Breast epithelium (tissue), 4 donors: ENCODE measurements around the gene SMCR8. TPM values are rescaled to one million over a fixed set of nuclear protein-coding genes. Genes with fewer than 3 reads are reported as not detected.
A peak's percentile ranks its signal among the peaks of the same experiment; 100 is the strongest.
"Not testable (repeated sequence)": the region's sequence is repeated elsewhere in the genome, so short reads cannot be mapped to it uniquely, and the experiment has no call there.

Experiments
- DNase-seq, 2 donors: peaks; one replicate each; pipeline ENCODE4 v3.0.0-alpha.2; 2019; ENCODE audit warnings: low spot score in 2 of 2
- H3K27ac ChIP-seq, 2 donors: fragments of 200-600 bp; sonication (generic) in 1 of 2; one replicate each; pipeline ENCODE4 v1.5.1; 2016 to 2019; ENCODE audit warnings: mild to moderate bottlenecking in 1 of 2
- H3K27me3 ChIP-seq, 2 donors: fragments of 200-600 bp; sonication (generic) in 1 of 2; one replicate each; pipeline versions ENCODE4 v1.5.1 to v1.6.0; 2017 to 2019; ENCODE audit warnings: control low read depth in 1 of 2, mild to moderate bottlenecking in 1 of 2
- H3K36me3 ChIP-seq: fragments of 200-600 bp; one replicate; pipeline ENCODE4 v1.5.1; 2019
- H3K4me1 ChIP-seq, 2 donors: fragments of 200-600 bp; sonication (generic); one replicate each; pipeline ENCODE4 v1.5.1; 2016 to 2019; ENCODE audit warnings: control low read depth in 1 of 2
- H3K4me3 ChIP-seq, 3 donors: fragments of 200-600 bp; sonication (generic); 1 replicate in 2 of 3; 2 replicates in 1 of 3; pipeline ENCODE4 v1.5.1; 2016 to 2019; ENCODE audit warnings: mild to moderate bottlenecking in 3 of 3, moderate library complexity in 2 of 3
- H3K9me3 ChIP-seq, 2 donors: fragments of 200-600 bp; sonication (generic) in 1 of 2; one replicate each; pipeline ENCODE4 v1.5.1; 2016 to 2019; ENCODE audit warnings: control low read depth in 1 of 2
- CTCF ChIP-seq, 3 donors: fragments of 450-650 bp; IDR thresholded peaks; one replicate each; pipeline ENCODE4 v1.5.1; 2016 to 2017; ENCODE audit warnings: antibody characterized with exemption in 3 of 3, mild to moderate bottlenecking in 3 of 3, moderate library complexity in 3 of 3
- POLR2A ChIP-seq: fragments of 450-650 bp; IDR thresholded peaks from one replicate; pipeline ENCODE4 v1.6.1; 2016; ENCODE audit warnings: antibody characterized with exemption, mild to moderate bottlenecking, moderate library complexity
- POLR2AphosphoS5 ChIP-seq, 3 donors: sonication (generic); formaldehyde crosslinking; IDR thresholded peaks; one replicate each; pipeline ENCODE4 v1.6.1; 2017; ENCODE audit warnings: antibody characterized with exemption in 3 of 3
- intact Hi-C: fragments of 100-400 bp; cut with DNase I; formaldehyde crosslinking; loops from one replicate; pipeline ENCODE4 v1.15.1; 2023; ENCODE audit warnings: low total_unique reads
- total RNA-seq, 3 donors: library from RNA; depleted of rRNA; stranded (reverse); fragments of >200 nt; gene quantifications; one replicate each; pipeline ENCODE4 v1.1.0, GENCODE V29; 2016

The SMCR8 gene
- total RNA-seq, 3 donors from 2014 or later = 16.4 to 20.9 (median 16.8) TPM

GRCh38 chr17:18285296-18285695 is 29.8 kb upstream of the SMCR8 start:
- Histone ChIP-seq H3K4me3 (no peak overlapping the region), H3K9me3 (no peaks in the 10 kb centered on the region), H3K4me1 (no peaks in the 10 kb centered on the region), H3K27ac (no peak overlapping the region), H3K27me3 (no peaks in the 10 kb centered on the region), H3K36me3 (peaks cover 7% of the 10 kb centered on the region)
- TF ChIP-seq POLR2AphosphoS5 (IDR thresholded peaks at IDR 0.05) (no peak), POLR2A (no peak), CTCF (IDR thresholded peaks at IDR 0.05) (no peak)
- no peak for DNase-seq
- intact Hi-C loops = no loop called here

- H3K36me3 ChIP-seq = peaks cover 12% of the 10 kb centered on the region
- no peaks in the 10 kb centered on the region for H3K4me1 ChIP-seq
- H3K4me3 ChIP-seq = no peak overlapping the region
- no peaks in the 10 kb centered on the region for H3K9me3 ChIP-seq
- intact Hi-C loops = no loop called here
- no peak for TF ChIP-seq CTCF (IDR thresholded peaks at IDR 0.05)
- TF ChIP-seq POLR2A = no peak
- no peak for TF ChIP-seq POLR2AphosphoS5 (IDR thresholded peaks at IDR 0.05)
- H3K27me3 ChIP-seq = no peaks in the 10 kb centered on the region
- DNase-seq = no peak
- peak overlapping the region in 1 of 2 donors; percentile 58 for H3K27ac ChIP-seq
These were observed 23.2 kb upstream of the SMCR8 start for GRCh38 chr17:18291718-18292540.

- H3K27me3 ChIP-seq, H3K4me1 ChIP-seq, H3K9me3 ChIP-seq, intact Hi-C loops, H3K36me3 ChIP-seq, DNase-seq, H3K27ac ChIP-seq, H3K4me3 ChIP-seq: not testable (repeated sequence)
These were observed 17.0 kb upstream of the SMCR8 start for GRCh38 chr17:18298061-18298460.

- peaks cover 5% of the 10 kb centered on the region for H3K36me3 ChIP-seq
- intact Hi-C loops = no loop called here
- H3K4me3 ChIP-seq = no peak overlapping the region
- no peak for TF ChIP-seq POLR2A
- no peak for TF ChIP-seq POLR2AphosphoS5 (IDR thresholded peaks at IDR 0.05)
- no peak for TF ChIP-seq CTCF (IDR thresholded peaks at IDR 0.05)
- no peak overlapping the region for H3K27ac ChIP-seq
- H3K9me3 ChIP-seq = no peaks in the 10 kb centered on the region
- no peak for DNase-seq
- no peaks in the 10 kb centered on the region for H3K27me3 ChIP-seq
- no peaks in the 10 kb centered on the region for H3K4me1 ChIP-seq
These were observed 14.2 kb upstream of the SMCR8 start for GRCh38 chr17:18300725-18301480.

- DNase-seq, intact Hi-C loops, H3K4me3 ChIP-seq, H3K9me3 ChIP-seq, H3K4me1 ChIP-seq, H3K27me3 ChIP-seq, H3K27ac ChIP-seq: not testable (repeated sequence)
- peaks cover 15% of the 10 kb centered on the region for H3K36me3 ChIP-seq
These were observed 11.9 kb upstream of the SMCR8 start for GRCh38 chr17:18303206-18303605.

- H3K4me3 ChIP-seq = no peak overlapping the region
- H3K27ac ChIP-seq = no peak overlapping the region
- intact Hi-C loops = no loop called here
- H3K27me3 ChIP-seq = no peaks in the 10 kb centered on the region
- peaks cover 10% of the 10 kb centered on the region for H3K36me3 ChIP-seq
- DNase-seq = no peak
- H3K9me3 ChIP-seq = no peaks in the 10 kb centered on the region
- TF ChIP-seq CTCF (IDR thresholded peaks at IDR 0.05) = no peak
- no peak for TF ChIP-seq POLR2AphosphoS5 (IDR thresholded peaks at IDR 0.05)
- H3K4me1 ChIP-seq = peaks cover 0 to 4% of the 10 kb centered on the region in 2 donors
These were observed 5.9 kb upstream of the SMCR8 start for GRCh38 chr17:18309202-18309601.
